IMR-90 (cell line): Measurements from ENCODE around the gene LMNTD2. TPM values are rescaled to one million over a fixed set of nuclear protein-coding genes. Genes with fewer than 3 reads are reported as not detected.

Source experiments
- ATAC-seq: fragments of 200-7000 bp; cut with Tn5 transposase; 2 replicates; pipeline ENCODE4 v1.9.1; 2020; ENCODE audit warnings: low read depth, mild to moderate bottlenecking, moderate library complexity
- BruUV-seq: library from RNA; stranded (reverse); fragments of 400-500 nt; replicated peaks from 2 replicates; lab custom pipeline; 2021; lab: Mats Ljungman, UMichigan
- CTCF ChIA-PET: fragments of 300-600 bp; formaldehyde crosslinking; extraction: SDS; loops from one replicate; lab custom pipeline; 2021; ENCODE audit warnings: antibody characterized with exemption; lab: Yijun Ruan, JAX
- POLR2A ChIA-PET: fragments of 300-600 bp; sonication (Branson Sonifier 250); formaldehyde crosslinking; loops from one replicate; lab custom pipeline; 2022; ENCODE audit warnings: antibody characterized with exemption; ENCODE audit not compliant: unreplicated experiment; lab: Charles Lee
- DNase-seq: peaks from one replicate; pipeline ENCODE4 v3.0.0; 2013
- H2AFZ ChIP-seq: replicated peaks from 2 replicates; pipeline ENCODE3; 2013; ENCODE audit warnings: low read length, mild to moderate bottlenecking; ENCODE audit not compliant: poor library complexity
- H2AK5ac ChIP-seq: 2 replicates; pipeline ENCODE4 v1.6.1; 2013; ENCODE audit warnings: low read depth, low read length, inconsistent platforms
- H2AK9ac ChIP-seq: replicated peaks from 2 replicates; pipeline ENCODE3; 2013; ENCODE audit warnings: mild to moderate bottlenecking, low read depth, low read length, moderate library complexity; ENCODE audit not compliant: poor library complexity
- H2BK120ac ChIP-seq: 2 replicates; pipeline ENCODE4 v1.6.1; 2013; ENCODE audit warnings: low read depth, low read length, inconsistent platforms
- H2BK15ac ChIP-seq: 3 replicates; pipeline ENCODE4 v1.6.1; 2013; ENCODE audit warnings: low read depth, low read length, inconsistent platforms
- H2BK20ac ChIP-seq: 2 replicates; pipeline ENCODE4 v1.6.1; 2013; ENCODE audit warnings: low read depth, mild to moderate bottlenecking, inconsistent platforms, low read length, moderate library complexity
- H2BK5ac ChIP-seq: 2 replicates; pipeline ENCODE4 v1.6.1; 2013; ENCODE audit warnings: mild to moderate bottlenecking, low read depth, low read length, inconsistent platforms; ENCODE audit not compliant: poor library complexity, severe bottlenecking
- H3K14ac ChIP-seq: replicated peaks from 2 replicates; pipeline ENCODE4 v1.6.1; 2013; ENCODE audit warnings: low read depth, low read length, inconsistent platforms
- H3K18ac ChIP-seq: 2 replicates; pipeline ENCODE4 v1.6.1; 2013; ENCODE audit warnings: low read depth, low read length, control low read depth
- H3K23ac ChIP-seq: 2 replicates; pipeline ENCODE4 v1.6.1; 2013; ENCODE audit warnings: low read depth, low read length, inconsistent platforms
- H3K27ac ChIP-seq: 2 replicates; pipeline ENCODE4 v1.5.1; 2013; ENCODE audit warnings: mild to moderate bottlenecking, control low read depth, low read length; ENCODE audit not compliant: insufficient read depth
- H3K27me3 ChIP-seq: 2 replicates; pipeline ENCODE4 v1.6.1; 2013; ENCODE audit warnings: low read length; ENCODE audit not compliant: control insufficient read depth, insufficient read depth
- H3K36me3 ChIP-seq: 2 replicates; pipeline ENCODE4 v1.6.1; 2013; ENCODE audit warnings: low read length, mixed read lengths; ENCODE audit not compliant: control insufficient read depth, insufficient read depth
- H3K4ac ChIP-seq: 2 replicates; pipeline ENCODE4 v1.6.1; 2013; ENCODE audit warnings: low read depth, low read length, inconsistent platforms
- H3K4me1 ChIP-seq: 2 replicates; pipeline ENCODE4 v1.6.1; 2013; ENCODE audit warnings: low read length, mixed read lengths; ENCODE audit not compliant: control insufficient read depth, insufficient read depth
- H3K4me2 ChIP-seq: 2 replicates; pipeline ENCODE4 v1.6.1; 2013; ENCODE audit warnings: low read depth, mild to moderate bottlenecking, control low read depth, low read length, moderate library complexity
- H3K4me3 ChIP-seq: 2 replicates; pipeline ENCODE4 v1.5.1; 2013; ENCODE audit warnings: low read depth, mild to moderate bottlenecking, control low read depth, low read length, moderate library complexity; ENCODE audit not compliant: insufficient read depth
- H3K56ac ChIP-seq: 2 replicates; pipeline ENCODE4 v1.6.1; 2013; ENCODE audit warnings: low read length, inconsistent platforms; ENCODE audit not compliant: insufficient read depth; ENCODE audit errors: extremely low read depth
- H3K79me1 ChIP-seq, 2 experiments: 2 replicates each; pipeline ENCODE4 v1.6.1; 2013; ENCODE audit warnings: low read length in 2 of 2, inconsistent platforms in 1 of 2, low read depth in 1 of 2
- H3K9ac ChIP-seq: 2 replicates; pipeline ENCODE4 v1.6.1; 2013; ENCODE audit warnings: low read depth, low read length, control low read depth
- H3K9me1 ChIP-seq: 2 replicates; pipeline ENCODE4 v1.6.1; 2013; ENCODE audit warnings: low read length, inconsistent platforms; ENCODE audit not compliant: insufficient read depth
- H3K9me3 ChIP-seq: 2 replicates; pipeline ENCODE4 v1.6.1; 2013; ENCODE audit warnings: low read length; ENCODE audit not compliant: control insufficient read depth, insufficient read depth
- H4K20me1 ChIP-seq: 2 replicates; pipeline ENCODE4 v1.6.1; 2013; ENCODE audit warnings: low read length, inconsistent platforms; ENCODE audit not compliant: insufficient read depth
- H4K5ac ChIP-seq: 2 replicates; pipeline ENCODE4 v1.6.1; 2013; ENCODE audit warnings: mild to moderate bottlenecking, low read depth, low read length, control low read depth
- H4K8ac ChIP-seq, 2 experiments: 2 replicates each; pipeline ENCODE4 v1.6.1; 2013; ENCODE audit warnings: low read depth in 2 of 2, low read length in 2 of 2, control low read depth in 1 of 2, inconsistent platforms in 1 of 2
- H4K91ac ChIP-seq: 2 replicates; pipeline ENCODE4 v1.6.1; 2013; ENCODE audit warnings: low read depth, low read length, inconsistent platforms; ENCODE audit not compliant: insufficient read depth
- CEBPB ChIP-seq: IDR thresholded peaks from 2 replicates; pipeline ENCODE4 v1.6.1; 2012; ENCODE audit warnings: low read depth, low read length, improper control_type of control experiment
- CHD1 ChIP-seq: IDR thresholded peaks from 2 replicates; pipeline ENCODE4 v1.6.1; 2012; ENCODE audit warnings: low read depth, low read length, improper control_type of control experiment
- ELK1 ChIP-seq: fragments of 150-350 bp; IDR thresholded peaks from 2 replicates; pipeline ENCODE4 v1.6.1; 2016; ENCODE audit warnings: low read depth, mild to moderate bottlenecking, low read length, moderate library complexity, borderline replicate concordance
- FOS ChIP-seq: fragments of 150-350 bp; IDR thresholded peaks from 2 replicates; pipeline ENCODE4 v1.6.1; 2016; ENCODE audit warnings: low read depth, low read length
- MAZ ChIP-seq: IDR thresholded peaks from 2 replicates; pipeline ENCODE4 v1.6.1; 2012; ENCODE audit warnings: low read depth, mild to moderate bottlenecking, low read length, improper control_type of control experiment, moderate library complexity, borderline replicate concordance
- MXI1 ChIP-seq: IDR thresholded peaks from 2 replicates; pipeline ENCODE4 v1.6.1; 2012; ENCODE audit warnings: low read depth, mild to moderate bottlenecking, low read length, moderate library complexity, borderline replicate concordance
- NFE2L2 ChIP-seq: fragments of 150-350 bp; IDR thresholded peaks from 2 replicates; pipeline ENCODE4 v1.6.1; 2016; ENCODE audit warnings: low read depth, mild to moderate bottlenecking, low read length
- POLR2A ChIP-seq: IDR thresholded peaks from 2 replicates; pipeline ENCODE4 v1.6.1; 2012; ENCODE audit warnings: mild to moderate bottlenecking, low read depth, low read length
- RAD21 ChIP-seq: IDR thresholded peaks from 2 replicates; pipeline ENCODE4 v1.6.1; 2012; ENCODE audit warnings: low read length, improper control_type of control experiment
- RFX5 ChIP-seq: IDR thresholded peaks from 2 replicates; pipeline ENCODE4 v1.8.0; 2012; ENCODE audit warnings: low read depth, mild to moderate bottlenecking, low read length, moderate library complexity
- SMC3 ChIP-seq: fragments of 150-350 bp; IDR thresholded peaks from 2 replicates; pipeline ENCODE4 v1.6.1; 2016; ENCODE audit warnings: low read depth, mild to moderate bottlenecking, antibody characterized with exemption, low read length, moderate library complexity
- WGBS, 2 experiments: methylation state at CpG; one replicate each; pipeline versions ENCODE4 v1.1.5 to v1.1.7; 2013; ENCODE audit warnings: missing lambda C conversion rate in 2 of 2; ENCODE audit not compliant: insufficient read length in 1 of 2; ENCODE audit errors: extremely low coverage in 2 of 2; 5-methylcytosine and 5-hydroxymethylcytosine counted together
- dilution Hi-C: fragments of 300-500 bp; cut with HindIII; formaldehyde crosslinking; loops from one replicate; pipeline ENCODE4 v1.14.3; 2018; ENCODE audit warnings: low sequenced_read_pairs; ENCODE audit not compliant: unreplicated experiment
- in situ Hi-C: fragments of 300-500 bp; cut with MboI; formaldehyde crosslinking; loops from 3 replicates; pipeline ENCODE4 v1.14.3; 2019; ENCODE audit warnings: low sequenced_read_pairs, inconsistent platforms, mixed read lengths
- intact Hi-C: fragments of 100-400 bp; cut with micrococcal nuclease; formaldehyde crosslinking; loops from 2 replicates; pipeline ENCODE4 v1.10.0; 2022
- polyA plus RNA-seq, 3 experiments: library from polyadenylated mRNA; depleted of rRNA; stranded (reverse); fragments of >200 nt; gene quantifications; 2 replicates each; pipeline ENCODE4 v1.2.3, GENCODE V29; 2012; ENCODE audit warnings: low replicate concordance in 1 of 3
- total RNA-seq: library from RNA; depleted of rRNA; stranded (reverse); fragments of >200 nt; gene quantifications from 2 replicates; pipeline ENCODE4 v1.2.3, GENCODE V29; 2012
- TF ChIP-seq, protein P1 (sequence below): fragments of 150-350 bp; IDR thresholded peaks from 2 replicates; pipeline ENCODE4 v1.6.1; 2017; ENCODE audit warnings: mild to moderate bottlenecking, antibody characterized with exemption, low read length, low read depth
- TF ChIP-seq, protein P2 (sequence below): conservative IDR thresholded peaks from 2 replicates; pipeline ENCODE4 v1.5.1; 2012; ENCODE audit warnings: mild to moderate bottlenecking, low read depth, low read length, improper control_type of control experiment

The LMNTD2 gene
- total and polyA plus RNA-seq, 2 of the 4 experiments (the other 2 are of a cell fraction): 0.18 to 1.3 TPM

- Histone ChIP-seq H3K4me3 (peak overlapping the region; percentile 22), H3K36me3 (peaks cover 7% of the 10 kb centered on the region), H2BK20ac (0 out of 2 replicates have a peak overlapping the region, but pooled peaks have one; percentile 10), H4K91ac (no peak overlapping the region; the same call in 1 of the 2 replicates), H2AK9ac (peak overlapping the region; percentile 88), H2BK15ac (no peak overlapping the region), H3K9me1 (peaks cover 3% of the 10 kb centered on the region; the same call in 1 of the 2 replicates), H2AFZ (peak overlapping the region; percentile 90), H3K23ac (peak overlapping the region; percentile 83; the same call in 1 of the 2 replicates), H4K20me1 (no peaks in the 10 kb centered on the region), H2BK5ac (peak overlapping the region; percentile 29), H3K9me3 (peaks cover 6% of the 10 kb centered on the region; the same call in 1 of the 2 replicates), H3K56ac (no peak overlapping the region), H3K4me1 (no peaks in the 10 kb centered on the region), H3K4me2 (peak overlapping the region; percentile 65), H3K79me1 (peaks cover 0 to 3% of the 10 kb centered on the region in 2 experiments; a peak in 2 of 4 replicates), H3K27ac (no peak overlapping the region), H4K5ac (peak overlapping the region; percentile 2; the same call in 1 of the 2 replicates), H2BK120ac (no peak overlapping the region), H3K14ac (0 out of 2 replicates have a peak overlapping the region, but pooled peaks have one; percentile 69), H4K8ac (peak overlapping the region in 1 of 2 experiments; percentile 91; a peak in 2 of 4 replicates), H2AK5ac (peak overlapping the region; percentile 59; the same call in 1 of the 2 replicates), H3K18ac (no peak overlapping the region), H3K27me3 (no peaks in the 10 kb centered on the region), H3K4ac (peak overlapping the region; percentile 33; the same call in 1 of the 2 replicates), H3K9ac (no peak overlapping the region)
- DNase-seq (peak; percentile 89), ATAC-seq (peak; percentile 99)
- no TSS peak for BruUV-seq
- intact Hi-C loops (loop anchor here (5.0 kb wide), 1 partner anchor 311 kb away; the partner anchor contains the start of genes BET1L and RIC8A), in situ Hi-C loops (no loop called here), dilution Hi-C loops (no loop called here)
- ChIA-PET POLR2A (no interaction called here), CTCF (interaction anchor here (0.6 to 0.7 kb wide), 4 partner anchors 9 to 17 kb away, joined by 3 to 6 read pairs (median 3); no protein-coding TSS in a partner anchor)
- WGBS, 2 experiments: 15% methylated on average over 25 of the region's 74 CpGs; no CpG with 5 or more reads in 1 of the 2 experiments
- TF ChIP-seq, protein P1, sequence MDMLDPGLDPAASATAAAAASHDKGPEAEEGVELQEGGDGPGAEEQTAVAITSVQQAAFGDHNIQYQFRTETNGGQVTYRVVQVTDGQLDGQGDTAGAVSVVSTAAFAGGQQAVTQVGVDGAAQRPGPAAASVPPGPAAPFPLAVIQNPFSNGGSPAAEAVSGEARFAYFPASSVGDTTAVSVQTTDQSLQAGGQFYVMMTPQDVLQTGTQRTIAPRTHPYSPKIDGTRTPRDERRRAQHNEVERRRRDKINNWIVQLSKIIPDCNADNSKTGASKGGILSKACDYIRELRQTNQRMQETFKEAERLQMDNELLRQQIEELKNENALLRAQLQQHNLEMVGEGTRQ: peak; percentile 95
- TF ChIP-seq, protein P2, sequence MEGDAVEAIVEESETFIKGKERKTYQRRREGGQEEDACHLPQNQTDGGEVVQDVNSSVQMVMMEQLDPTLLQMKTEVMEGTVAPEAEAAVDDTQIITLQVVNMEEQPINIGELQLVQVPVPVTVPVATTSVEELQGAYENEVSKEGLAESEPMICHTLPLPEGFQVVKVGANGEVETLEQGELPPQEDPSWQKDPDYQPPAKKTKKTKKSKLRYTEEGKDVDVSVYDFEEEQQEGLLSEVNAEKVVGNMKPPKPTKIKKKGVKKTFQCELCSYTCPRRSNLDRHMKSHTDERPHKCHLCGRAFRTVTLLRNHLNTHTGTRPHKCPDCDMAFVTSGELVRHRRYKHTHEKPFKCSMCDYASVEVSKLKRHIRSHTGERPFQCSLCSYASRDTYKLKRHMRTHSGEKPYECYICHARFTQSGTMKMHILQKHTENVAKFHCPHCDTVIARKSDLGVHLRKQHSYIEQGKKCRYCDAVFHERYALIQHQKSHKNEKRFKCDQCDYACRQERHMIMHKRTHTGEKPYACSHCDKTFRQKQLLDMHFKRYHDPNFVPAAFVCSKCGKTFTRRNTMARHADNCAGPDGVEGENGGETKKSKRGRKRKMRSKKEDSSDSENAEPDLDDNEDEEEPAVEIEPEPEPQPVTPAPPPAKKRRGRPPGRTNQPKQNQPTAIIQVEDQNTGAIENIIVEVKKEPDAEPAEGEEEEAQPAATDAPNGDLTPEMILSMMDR: peak; percentile 100; the same call in 1 of the 2 replicates
- no peak for TF ChIP-seq MXI1
- peak; percentile 77 for TF ChIP-seq RAD21
- TF ChIP-seq POLR2A: no peak
- no peak for TF ChIP-seq CEBPB
- no peak; the same call in 1 of the 2 replicates for TF ChIP-seq NFE2L2
- TF ChIP-seq RFX5: no peak
- peak; percentile 67 for TF ChIP-seq SMC3
- TF ChIP-seq FOS: peak; percentile 56
- peak; percentile 92; the same call in 1 of the 2 replicates for TF ChIP-seq MAZ
- no peak for TF ChIP-seq CHD1
- TF ChIP-seq ELK1: no peak
Measured at GRCh38 chr11:518463-519202, 41.9 kb downstream of the LMNTD2 start.
